Measurements from ENCODE around the gene SMURF1.

The SMURF1 gene

DNA sequence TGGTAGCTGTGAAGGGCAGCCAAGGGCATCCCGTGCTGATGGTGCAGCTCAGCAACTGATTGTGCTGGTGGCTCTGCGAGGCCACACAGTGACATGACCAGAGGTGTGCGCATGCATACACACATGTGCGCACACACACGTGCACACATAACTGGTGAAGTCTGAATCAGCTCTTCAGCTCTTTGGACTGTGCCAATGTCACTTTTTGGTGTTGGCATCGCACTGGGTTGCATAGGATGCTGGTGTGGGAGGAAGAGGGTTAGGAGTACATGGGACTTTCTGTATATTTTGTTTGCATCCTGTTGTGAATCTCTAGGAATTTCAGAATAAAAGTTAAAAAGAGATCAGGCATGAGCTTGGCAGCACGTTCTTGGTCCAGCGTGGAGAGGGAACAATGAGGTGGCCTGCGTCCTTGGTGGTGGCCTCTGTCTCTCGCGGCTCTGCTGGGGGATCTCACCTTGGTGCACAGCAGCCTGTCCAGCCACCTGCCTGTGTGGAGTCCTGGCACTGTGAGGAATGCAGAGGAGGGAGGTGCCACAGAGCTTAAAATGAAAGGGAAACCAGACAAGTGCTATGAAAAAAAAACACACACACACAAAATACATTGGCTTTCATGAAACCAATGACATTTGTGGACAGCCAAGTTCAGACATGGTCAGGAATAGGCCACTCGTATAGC, 141.6 kb downstream of the SMURF1 start:
- no peak for DNase-seq

DNA sequence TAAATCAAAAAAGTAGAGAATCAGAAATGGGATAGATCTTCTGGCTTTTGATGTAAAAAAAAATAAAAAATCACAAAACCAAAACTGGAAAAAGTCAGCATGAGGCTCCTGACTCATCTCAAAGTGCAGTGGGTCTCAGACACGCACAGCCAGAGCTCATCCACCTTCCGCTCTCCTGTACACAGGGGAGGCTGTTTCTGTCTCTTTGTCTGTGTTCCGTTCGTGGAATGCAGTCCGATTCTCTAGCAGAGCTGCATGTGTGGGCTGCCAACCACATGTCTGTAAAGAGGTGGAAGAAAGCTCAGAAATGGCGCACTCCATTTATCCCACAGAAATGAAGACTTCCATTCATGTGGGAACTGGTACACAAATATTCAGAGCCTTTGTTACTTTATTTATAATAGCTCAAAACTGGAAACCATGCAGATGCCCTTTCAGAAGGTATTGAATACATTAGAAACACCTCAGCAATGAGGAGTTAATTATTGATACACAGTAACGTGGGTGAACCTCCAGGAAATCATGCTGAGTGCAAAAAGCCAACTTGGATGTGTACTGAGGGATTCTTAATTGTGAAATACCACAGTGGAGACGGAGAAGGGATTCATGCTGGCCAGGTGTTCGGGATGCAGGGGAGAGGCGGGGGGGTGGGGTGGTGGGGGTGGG, 142.3 kb downstream of the SMURF1 start:
- DNase-seq = no peak

DNA sequence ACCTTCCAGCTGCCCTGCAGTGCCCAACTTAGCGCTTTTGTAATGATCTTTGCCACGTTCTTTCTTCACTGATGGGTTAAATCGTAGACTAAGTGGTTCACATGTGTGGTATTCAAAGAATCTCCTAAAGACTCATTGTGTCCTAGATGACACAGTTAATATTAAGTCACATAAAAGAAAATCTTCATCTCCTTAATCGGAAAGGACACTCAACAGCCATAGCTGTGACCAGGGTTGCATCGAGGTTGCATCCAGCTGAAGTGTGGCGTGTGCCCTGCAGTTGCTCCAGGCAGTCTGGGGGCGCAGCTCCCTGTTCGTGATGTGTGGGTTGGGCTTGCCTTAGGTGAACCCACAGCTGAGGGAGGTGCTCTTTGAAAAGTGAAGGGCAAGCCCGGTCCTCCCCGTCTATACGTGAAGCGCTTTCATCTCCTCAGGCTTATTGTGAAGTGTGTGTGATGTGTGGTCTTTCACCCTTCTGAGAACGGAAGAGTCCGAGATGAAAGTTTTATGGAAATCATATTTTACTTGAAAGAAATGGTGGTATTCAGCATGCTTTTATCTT, 142.9 kb downstream of the SMURF1 start:
- no peak for DNase-seq

DNA sequence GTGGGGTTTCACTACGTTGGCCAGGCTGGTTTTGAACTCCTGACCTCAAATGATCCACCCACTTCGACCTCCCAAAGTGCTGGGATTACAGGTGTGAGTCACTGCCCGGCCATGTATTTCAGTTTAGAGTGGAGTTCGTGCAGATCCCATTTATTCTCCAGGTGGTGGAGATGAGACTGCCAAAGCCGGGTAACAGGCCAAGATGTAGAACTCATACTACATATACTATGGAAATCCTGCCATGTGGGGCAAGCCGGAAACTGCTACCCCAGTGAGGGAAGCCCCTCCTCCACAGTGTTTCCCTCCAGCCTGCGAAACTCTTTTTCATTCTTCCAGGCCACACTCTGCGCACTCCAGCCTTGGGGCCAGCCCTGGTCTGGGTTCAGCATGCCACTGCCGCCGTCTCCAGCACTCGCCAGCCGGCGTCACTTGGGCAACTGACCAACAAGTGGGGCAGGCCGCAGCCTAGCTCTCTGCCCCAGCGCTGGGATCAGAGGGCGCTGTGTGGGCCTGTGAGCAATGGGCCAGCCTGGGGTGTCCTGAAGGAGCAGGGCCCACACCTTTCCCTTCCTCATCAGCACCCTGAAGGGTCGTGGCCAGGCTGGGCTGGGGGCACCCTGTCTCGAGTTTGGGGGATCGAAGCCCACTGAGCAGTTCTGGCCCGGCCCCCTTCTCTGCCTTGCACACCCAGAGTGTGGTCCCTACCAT, 143.6 kb downstream of the SMURF1 start:
- DNase-seq = no peak

DNA sequence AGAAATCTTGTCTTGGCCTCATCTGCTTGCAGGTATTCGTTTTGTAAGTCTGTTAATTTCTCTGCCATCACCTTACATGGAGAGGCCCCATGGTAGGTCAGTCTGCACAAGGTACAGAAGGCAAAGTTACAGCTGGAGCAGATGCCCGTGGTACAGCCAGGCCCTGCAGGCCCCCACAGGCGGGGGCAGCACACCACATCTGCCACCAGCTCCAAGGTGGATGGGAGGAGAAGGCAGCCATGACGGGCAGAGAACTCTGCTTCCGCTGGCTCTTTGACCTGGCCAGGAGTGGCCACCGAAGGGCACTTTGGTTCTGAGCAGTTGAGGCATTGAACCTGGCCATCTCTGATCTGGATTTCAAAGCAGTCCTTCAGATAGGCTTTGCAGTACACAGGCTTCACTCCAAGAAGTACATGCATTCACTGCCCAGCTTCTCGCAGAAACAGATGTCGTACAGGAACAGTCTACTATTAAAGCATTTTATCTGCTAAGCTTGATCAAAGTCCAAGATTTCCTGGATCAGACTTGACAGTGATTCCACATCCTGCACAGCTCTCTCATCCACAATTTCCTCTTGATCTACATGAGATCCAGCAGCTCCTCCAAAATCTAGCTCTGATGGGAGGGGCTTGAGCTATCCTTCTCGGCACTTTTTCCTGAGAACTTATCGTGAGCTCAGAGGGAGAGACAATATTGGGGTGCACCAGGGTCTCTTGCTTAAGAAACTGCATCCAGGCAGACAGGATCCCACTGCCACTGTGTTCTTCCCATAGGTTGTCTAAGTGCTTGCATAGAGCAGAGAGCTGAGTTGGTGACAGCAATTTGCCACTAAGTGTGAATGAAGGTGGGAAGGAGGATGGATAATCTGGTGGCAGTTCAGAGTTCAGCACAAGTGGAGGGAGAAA, 144.8 kb downstream of the SMURF1 start:
- DNase-seq = no peak

DNA sequence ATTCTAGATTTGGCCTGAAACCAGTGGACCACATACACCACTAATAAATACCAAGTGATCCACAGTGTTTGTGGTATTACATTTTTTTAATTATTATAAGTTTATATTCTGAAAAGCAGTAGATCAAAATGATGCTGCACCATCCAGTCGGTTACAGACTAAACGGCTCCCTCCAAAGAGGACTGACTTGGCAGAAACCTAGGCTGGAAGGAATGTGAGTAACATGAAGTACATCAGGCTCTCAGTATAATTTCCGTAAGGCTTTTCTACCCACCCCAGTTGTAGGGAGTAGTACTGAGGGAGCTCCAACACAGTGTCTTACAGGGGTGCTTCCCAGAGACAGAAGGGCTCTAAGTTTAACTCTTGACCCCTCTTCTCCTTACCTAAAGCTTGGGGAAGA, 146.1 kb downstream of the SMURF1 start:
- no peak for DNase-seq

DNA sequence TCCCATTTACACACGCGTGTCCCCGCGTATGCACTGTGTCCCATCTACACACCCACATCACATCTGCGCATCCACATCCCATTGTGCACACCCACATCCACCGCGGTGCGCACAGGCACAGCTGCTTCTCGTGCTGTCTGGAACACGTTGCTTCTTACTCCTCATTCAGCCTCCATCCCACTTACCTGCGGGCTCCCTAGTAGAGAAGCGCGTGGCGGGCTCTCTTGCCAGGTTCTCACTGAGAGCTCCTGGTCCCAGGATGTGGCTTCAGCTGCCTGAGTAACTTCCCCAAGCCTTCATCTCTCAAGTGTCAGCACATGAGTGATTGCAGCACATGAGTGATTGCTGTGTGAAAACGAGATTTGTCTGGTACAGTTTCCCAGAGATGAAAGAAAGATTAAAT, 147.8 kb downstream of the SMURF1 start:
- no peak for DNase-seq

DNA sequence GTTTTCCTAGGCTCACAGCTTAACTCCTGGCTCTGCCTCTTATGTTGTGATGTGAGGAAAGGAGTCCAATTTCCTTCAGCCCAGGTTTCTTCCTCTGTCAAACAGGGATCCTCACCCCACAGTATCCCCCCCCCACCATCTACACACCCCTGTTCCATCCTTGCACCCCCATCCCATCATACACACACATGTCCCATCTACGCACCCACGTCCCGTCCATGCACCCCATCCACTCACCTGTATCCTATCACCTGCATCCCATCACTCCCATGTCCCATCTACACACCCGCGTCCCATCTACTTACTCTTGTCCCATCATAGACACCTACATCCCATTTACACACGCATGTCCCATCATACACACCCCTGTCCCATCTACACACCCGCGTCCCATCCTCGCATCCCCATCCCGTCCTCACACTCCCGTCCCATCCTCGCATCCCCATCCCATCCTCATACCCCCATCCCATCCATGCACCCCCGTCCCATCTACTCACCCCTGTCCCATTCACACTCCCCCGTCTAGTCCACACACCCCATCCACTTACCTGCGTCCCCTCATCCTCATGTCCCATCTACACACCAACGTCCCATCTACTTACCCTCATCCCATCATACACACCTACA, 148.3 kb downstream of the SMURF1 start:
- DNase-seq = no peak

DNA sequence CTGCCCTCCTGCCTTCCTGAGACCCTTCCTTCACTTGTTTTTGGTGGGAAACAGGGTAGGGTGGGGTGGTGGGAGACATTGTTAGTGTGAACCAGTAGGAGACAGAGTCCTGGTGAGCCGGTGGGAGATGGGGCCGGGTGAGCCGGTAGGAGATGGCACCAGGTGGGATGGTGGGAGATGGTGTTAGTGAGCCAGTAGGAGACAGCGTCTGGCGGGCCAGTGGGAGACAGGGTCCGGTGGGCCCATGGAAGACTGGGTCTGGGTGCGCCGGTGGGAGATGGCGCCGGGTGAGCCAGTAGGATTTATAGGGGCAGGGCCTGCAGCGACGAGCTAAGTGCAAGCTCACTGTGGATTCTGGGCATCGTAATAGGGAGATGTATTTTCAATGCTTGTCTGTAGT, 148.8 kb downstream of the SMURF1 start:
- no peak for DNase-seq

DNA sequence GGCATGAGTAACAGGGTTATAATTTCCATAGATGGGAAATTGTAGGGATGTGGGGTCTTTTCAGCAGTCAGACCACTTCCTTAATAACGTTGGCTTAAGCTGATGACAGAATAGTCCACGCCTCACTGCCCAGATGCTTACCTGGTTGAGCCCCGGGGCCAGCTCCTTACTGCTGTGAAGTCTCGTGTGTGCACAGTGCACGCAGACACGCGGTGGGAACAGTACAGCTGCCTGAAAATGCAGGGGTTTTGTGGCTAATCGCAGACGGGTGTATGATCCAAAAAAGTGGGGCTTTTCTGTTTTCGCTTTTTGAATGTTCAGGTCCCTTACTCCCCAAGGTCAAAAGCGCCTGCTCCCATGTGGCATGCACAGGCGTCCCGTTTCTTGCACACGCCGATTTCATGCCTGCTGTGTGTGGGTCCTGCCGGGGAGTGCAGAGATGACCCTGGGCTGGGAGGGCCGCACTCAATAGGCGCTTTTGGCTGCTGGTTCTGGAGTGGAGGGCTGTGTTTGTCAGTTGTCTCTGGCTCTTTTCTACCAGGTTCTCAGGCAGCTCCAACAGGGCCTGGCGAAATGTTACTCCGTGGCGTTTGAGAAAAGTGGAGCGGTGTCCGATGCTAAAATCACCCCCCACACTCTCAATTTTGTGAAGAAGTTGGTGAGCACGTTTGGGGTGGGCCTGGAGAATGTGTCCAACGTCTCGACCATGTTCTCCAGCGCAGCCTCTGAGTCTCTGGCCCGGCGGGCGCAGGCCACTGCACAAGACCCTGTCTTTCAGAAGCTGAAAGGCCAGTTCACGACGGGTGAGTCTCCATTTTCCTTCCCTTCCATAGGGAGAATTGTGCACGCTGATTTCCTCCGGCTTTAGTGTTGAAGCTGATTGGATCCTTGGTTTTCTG, 149.6 kb downstream of the SMURF1 start:
- DNase-seq = no peak

DNA sequence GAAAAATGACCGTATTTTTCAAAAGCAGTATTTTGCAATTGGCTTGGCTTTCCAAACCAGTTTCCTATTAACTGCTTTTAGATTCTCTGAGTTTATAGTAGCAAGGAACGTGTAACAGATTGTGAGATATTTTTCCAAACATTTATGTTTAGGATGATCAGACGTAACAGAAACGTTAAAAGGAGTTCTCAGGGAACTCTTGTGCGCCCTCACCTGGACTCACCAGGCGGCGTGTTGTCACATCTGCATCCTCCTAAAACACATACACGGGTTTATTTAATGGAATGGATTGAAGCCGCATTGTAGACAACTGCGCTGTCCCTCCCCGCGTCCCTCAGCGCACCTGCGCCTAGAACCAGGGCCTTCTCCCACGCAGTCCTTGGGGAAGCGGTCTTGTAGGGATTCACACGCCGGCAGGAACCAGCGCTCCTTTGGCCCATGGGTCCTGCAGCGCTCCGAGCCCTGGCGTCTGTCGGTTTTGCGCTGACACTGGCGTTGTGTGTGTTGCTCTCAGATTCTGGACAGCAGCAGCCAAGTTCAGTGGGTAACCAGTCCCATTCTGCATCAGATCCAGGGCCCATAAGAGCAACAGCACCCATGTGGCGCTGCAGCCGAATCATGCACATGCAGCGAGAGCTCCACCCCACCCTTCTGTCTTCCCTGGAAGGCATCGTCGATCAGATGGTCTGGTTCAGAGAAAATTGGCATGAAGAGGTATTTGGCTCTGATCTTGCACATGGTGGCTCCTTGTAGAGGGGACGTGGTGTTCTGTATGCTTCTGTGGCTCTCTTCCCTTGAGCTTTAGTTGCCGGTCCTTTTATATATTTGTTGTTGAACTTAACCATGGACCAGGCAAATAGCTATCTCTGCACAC, 150.6 kb downstream of the SMURF1 start:
- DNase-seq = no peak

DNA sequence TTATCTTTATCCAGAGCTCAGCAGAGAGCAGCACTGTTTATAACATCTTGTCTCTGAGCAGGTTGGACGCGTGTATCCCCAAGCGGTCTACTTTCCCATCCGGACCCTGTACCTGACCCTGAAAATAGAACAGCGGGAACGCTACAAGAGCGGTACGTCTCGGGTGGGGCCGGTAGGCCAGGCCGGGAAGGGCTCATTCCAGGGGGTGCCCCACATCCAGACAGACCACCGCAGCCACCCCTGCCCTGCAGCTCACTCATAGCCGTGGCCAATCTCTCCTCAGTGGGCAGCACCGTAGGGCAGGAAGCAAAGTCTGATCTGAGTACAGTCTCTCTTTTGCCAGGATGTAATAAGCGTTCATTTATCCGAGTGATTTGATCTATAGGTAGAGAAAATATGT, 151.8 kb downstream of the SMURF1 start:
- DNase-seq = no peak

DNA sequence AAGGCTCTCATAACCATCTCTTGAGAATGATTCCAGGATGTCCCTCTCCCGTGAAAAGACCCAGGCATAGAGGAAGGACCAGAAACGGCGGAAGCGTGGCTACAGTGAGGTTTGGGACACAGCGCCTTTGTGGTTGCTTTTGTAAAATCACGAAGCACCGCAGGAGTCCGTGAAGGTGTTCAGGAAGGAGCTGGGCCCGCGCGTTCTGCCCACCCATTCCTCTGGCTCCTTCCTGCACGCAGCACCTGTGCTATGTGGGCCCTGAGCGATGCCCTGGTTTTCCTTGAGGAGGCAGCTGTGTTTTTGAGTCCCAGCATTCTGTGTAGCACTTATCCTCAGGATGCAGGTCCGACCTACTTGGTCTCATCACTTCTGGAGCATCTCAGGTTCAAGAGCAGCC, 152.8 kb downstream of the SMURF1 start:
- no peak for DNase-seq

DNA sequence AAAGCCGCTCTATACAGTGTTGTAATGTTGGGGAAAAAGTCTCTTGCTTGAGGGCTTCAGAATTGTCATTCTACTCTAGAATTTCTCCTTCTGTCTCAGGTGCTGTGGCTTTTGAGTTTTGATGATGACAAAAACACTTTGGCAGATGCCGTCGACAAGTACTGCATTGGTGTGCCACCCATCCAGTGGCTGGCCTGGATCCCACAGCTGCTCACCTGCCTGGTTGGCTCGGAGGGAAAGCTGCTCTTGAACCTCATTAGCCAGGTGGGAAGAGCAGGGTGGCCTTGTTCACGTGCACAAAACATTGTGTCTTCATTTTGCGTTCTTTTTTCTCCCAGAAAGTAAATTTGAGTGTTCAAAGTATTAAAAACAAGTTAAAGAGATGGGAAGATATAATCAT, 153.6 kb downstream of the SMURF1 start:
- DNase-seq = no peak

DNA sequence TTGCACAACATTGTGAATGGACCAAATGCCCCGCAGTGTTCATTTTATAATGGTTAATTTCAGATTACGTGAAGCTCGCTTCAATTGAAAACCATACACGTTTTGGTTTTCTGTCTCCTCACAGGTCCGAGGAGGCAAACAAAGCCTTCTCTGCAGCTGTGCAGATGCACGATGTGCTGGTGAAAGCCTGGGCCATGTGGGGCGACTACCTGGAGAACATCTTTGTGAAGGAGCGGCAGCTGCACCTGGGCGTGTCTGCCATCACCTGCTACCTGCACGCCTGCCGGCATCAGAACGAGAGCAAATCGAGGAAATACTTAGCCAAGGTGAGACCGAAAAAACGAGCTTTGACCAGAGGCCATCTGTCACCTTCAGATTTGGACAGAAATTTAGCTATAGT, 155.3 kb downstream of the SMURF1 start:
- no peak for DNase-seq

DNA sequence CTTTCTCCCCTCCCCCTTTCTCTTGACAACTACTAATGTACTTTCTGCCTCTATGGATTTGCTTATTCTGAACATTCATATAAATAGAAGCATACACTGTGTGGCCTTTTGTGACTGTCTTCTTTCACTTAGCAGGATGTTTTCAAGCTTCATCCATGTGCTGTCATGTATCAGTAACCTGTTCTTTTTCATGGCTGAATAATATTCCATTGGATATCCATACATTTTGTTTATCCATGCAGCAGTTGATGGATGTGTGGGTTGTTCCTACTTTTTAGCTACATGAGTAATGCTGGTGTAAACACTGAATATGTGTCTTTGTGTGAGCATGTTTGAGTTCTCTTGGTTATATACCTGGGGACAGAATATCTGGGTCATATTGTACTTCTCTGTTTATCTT, 158.0 kb downstream of the SMURF1 start:
- no peak for DNase-seq

DNA sequence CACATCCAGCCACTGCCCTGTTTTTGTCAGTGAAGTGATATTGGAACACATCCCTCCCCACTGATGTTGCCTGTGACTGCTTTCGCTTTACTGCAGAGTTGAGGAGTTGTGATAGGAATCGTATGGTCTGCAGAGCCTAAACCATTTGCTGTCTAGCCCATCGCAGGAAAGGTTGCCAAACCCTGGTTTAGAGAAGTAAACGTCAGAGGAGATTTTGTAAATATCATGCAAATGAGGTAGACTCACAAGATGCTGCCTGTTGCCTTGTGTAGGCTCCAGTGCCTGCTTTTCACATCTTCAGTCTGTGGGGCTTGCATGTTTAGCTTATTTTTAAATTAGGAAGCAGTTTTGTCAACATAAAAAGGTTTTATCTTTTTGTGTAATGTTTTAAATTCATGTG, 158.5 kb downstream of the SMURF1 start:
- no peak for DNase-seq

DNA sequence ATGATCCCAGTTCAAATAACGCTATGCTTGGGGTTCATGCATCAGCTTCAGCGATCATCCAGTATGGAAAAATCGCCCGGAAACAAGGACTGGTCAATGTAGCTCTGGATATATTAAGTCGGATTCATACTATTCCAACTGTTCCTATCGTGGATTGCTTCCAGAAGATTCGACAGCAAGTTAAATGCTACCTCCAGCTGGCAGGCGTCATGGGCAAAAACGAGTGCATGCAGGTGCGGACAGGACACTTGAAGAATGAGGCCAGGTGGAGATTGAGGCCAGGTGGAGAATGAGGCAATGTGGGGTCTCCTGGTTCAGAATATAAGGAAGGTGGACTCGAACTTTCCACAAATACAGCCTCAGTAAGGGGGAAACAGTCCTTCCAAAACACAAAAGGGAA, 159.8 kb downstream of the SMURF1 start:
- no peak for DNase-seq

DNA sequence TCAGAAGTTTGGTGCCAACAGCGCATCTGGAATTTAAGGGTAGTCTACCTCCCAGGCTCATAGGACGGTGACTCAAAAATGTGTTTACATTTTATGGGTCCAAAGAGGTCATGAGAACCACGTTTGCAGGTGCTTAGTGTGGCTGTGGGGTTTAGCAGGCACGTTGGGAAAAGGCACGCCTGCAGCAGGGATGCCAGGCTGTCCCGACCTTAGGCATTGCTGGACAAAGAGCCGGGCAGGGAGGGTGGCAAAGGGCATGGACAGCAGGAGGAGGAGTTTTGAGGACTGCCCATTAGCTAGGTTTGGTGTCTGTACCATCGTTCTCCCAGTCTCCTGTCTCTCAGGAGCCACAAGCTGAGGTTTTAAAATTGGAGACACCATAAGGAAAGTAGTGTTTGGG, 161.2 kb downstream of the SMURF1 start:
- no peak for DNase-seq

DNA sequence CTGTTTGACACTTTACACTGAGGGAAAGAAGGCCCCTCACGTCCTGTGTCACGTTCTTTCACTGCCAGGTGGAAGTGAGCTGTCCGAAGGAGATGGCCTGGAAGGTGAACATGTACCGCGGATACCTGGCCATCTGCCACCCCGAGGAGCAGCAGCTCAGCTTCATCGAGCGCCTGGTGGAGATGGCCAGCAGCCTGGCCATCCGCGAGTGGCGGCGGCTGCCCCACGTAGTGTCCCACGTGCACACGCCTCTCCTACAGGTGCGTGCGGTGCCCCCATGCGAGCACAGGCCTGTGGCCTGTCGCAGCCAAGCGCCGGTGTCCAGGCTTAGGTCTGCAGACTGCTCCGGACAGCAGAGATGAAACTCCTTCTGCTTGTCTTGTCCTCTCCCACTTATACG, 162.2 kb downstream of the SMURF1 start:
- DNase-seq = no peak

Measured in central memory CD4-positive, alpha-beta T cell (primary cell).